OCI-LY1 (cell line): ENCODE measurements around the gene TCF3.

Experiments
- EZH2 ChIP-seq: fragments of 200-600 bp; sonication (generic), shearing (Covaris generic); IDR thresholded peaks from 2 replicates; pipeline ENCODE4 v1.8.0; 2017; ENCODE audit warnings: borderline replicate concordance, mixed run types, mild to moderate bottlenecking, antibody characterized with exemption, low read length, moderate library complexity, mixed read lengths
- TF ChIP-seq, protein P1 (sequence below): fragments of 200-600 bp; sonication (generic), shearing (Covaris generic); IDR thresholded peaks from 2 replicates; pipeline ENCODE4 v1.5.1; 2017; ENCODE audit warnings: mild to moderate bottlenecking, antibody characterized with exemption, low read length, moderate library complexity, mixed read lengths

DNA sequence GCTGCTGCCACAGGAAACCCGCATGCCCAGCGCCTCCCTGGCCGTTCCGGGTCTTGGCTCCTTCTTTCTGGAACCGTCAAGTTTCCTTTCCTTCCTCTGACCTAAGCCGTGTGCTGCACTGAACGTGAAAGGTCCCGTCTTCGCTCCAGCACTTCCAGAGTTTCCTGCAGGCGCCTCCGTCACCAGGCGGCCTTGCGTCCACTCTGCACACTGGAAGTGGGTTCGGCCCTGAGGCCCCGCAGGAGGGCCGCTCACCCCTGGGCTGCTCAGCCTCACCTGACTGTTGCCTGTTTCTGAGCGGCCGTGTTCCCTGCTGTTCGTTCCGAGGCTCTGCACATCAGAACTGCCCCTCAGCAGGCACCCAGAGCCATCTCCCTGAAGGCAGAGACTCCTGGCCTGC is 72.0 kb downstream of the TCF3 start:
- TF ChIP-seq, protein P1, sequence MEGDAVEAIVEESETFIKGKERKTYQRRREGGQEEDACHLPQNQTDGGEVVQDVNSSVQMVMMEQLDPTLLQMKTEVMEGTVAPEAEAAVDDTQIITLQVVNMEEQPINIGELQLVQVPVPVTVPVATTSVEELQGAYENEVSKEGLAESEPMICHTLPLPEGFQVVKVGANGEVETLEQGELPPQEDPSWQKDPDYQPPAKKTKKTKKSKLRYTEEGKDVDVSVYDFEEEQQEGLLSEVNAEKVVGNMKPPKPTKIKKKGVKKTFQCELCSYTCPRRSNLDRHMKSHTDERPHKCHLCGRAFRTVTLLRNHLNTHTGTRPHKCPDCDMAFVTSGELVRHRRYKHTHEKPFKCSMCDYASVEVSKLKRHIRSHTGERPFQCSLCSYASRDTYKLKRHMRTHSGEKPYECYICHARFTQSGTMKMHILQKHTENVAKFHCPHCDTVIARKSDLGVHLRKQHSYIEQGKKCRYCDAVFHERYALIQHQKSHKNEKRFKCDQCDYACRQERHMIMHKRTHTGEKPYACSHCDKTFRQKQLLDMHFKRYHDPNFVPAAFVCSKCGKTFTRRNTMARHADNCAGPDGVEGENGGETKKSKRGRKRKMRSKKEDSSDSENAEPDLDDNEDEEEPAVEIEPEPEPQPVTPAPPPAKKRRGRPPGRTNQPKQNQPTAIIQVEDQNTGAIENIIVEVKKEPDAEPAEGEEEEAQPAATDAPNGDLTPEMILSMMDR = no peak
- no peak for TF ChIP-seq EZH2
